Thyroid gland (tissue), 4 donors: Measurements from ENCODE around the gene NPPB.

ENCODE experiments used
- POLR2A ChIP-seq, 2 donors: fragments of 450-650 bp; IDR thresholded peaks; one replicate each; pipeline ENCODE4 v1.6.1; 2017; ENCODE audit warnings: antibody characterized with exemption in 2 of 2, mild to moderate bottlenecking in 2 of 2, moderate library complexity in 1 of 2
- TF ChIP-seq, protein P1 (sequence below), 6 experiments: fragments of 200-600 bp in 3 of 6; fragments of 450-650 bp in 3 of 6; sonication (generic) in 3 of 6; IDR thresholded peaks; one replicate each; pipeline ENCODE4 v1.5.1; 2016 to 2019; ENCODE audit warnings: antibody characterized with exemption in 6 of 6, mild to moderate bottlenecking in 2 of 6, inconsistent platforms in 1 of 6, moderate library complexity in 1 of 6

DNA sequence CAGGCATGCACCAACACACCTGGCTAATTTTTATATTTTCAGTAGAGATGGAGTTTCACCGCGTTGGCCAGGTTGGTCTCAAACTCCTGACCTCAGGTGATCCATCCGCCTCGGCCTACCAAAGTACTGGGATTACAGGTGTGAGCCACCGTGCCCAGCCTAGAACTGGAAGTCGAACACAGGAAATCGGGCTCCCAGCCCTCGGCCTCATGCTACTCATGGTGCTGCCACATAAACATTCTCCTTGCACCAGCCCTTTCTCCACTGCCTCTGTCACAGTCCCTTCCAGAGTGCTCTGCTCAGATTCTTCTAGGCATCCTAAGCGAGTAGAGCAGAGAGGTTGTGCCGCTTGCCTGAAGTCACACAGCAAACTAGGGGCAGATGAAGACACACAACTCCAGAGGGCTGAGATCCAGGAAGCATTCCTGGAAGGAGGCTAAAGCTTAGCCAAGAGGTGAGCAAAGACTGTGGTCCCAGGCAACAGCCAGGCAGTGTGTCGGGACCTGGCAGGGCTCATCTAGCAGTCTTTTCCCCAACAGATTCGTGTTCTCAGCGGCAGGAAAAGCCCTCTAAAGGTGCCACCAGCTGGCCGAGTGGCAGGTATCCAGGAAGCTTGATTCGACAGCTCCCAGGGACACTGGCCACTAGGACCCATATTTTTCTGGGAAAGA lies 29.6 kb upstream of the NPPB start:
- TF ChIP-seq, protein P1, sequence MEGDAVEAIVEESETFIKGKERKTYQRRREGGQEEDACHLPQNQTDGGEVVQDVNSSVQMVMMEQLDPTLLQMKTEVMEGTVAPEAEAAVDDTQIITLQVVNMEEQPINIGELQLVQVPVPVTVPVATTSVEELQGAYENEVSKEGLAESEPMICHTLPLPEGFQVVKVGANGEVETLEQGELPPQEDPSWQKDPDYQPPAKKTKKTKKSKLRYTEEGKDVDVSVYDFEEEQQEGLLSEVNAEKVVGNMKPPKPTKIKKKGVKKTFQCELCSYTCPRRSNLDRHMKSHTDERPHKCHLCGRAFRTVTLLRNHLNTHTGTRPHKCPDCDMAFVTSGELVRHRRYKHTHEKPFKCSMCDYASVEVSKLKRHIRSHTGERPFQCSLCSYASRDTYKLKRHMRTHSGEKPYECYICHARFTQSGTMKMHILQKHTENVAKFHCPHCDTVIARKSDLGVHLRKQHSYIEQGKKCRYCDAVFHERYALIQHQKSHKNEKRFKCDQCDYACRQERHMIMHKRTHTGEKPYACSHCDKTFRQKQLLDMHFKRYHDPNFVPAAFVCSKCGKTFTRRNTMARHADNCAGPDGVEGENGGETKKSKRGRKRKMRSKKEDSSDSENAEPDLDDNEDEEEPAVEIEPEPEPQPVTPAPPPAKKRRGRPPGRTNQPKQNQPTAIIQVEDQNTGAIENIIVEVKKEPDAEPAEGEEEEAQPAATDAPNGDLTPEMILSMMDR (IDR thresholded peaks at IDR 0.05) = no peak
- no peak for TF ChIP-seq POLR2A (IDR thresholded peaks at IDR 0.05)
